GM23338 (cell line): ENCODE results near the gene MIPEP. TPM values are rescaled to one million over a fixed set of nuclear protein-coding genes. Genes with fewer than 3 reads are reported as not detected.

Source experiments
- ATAC-seq: fragments of 200-7000 bp; cut with Tn5 transposase; 3 replicates; pipeline ENCODE4 v1.9.1; 2020
- DNase-seq: peaks from one replicate; pipeline ENCODE4 v3.0.0-alpha.2; 2015; ENCODE audit warnings: low spot score
- H2AFZ ChIP-seq: fragments of 200-600 bp; sonication (generic); 2 replicates; pipeline ENCODE4 v1.8.0; 2016; ENCODE audit warnings: antibody characterized with exemption, mild to moderate bottlenecking, moderate library complexity
- H3F3A ChIP-seq: fragments of 200-600 bp; sonication (generic); replicated peaks from 2 replicates; pipeline ENCODE4 v1.8.0; 2017; ENCODE audit warnings: antibody characterized with exemption, mixed run types, low read depth
- H3K27ac ChIP-seq: fragments of 200-600 bp; sonication (generic); 2 replicates; pipeline ENCODE4 v1.6.1; 2016; ENCODE audit warnings: low read depth
- H3K27me3 ChIP-seq: fragments of 200-600 bp; sonication (generic); 2 replicates; pipeline ENCODE4 v1.8.0; 2016; ENCODE audit warnings: mild to moderate bottlenecking, mixed run types, moderate library complexity; ENCODE audit not compliant: insufficient read depth
- H3K36me3 ChIP-seq: fragments of 200-600 bp; sonication (generic); 2 replicates; pipeline ENCODE4 v1.8.0; 2016; ENCODE audit warnings: mild to moderate bottlenecking; ENCODE audit not compliant: insufficient read depth
- H3K4me1 ChIP-seq: fragments of 200-600 bp; sonication (generic); 2 replicates; pipeline ENCODE4 v1.8.0; 2016; ENCODE audit warnings: mild to moderate bottlenecking, moderate library complexity; ENCODE audit not compliant: insufficient read depth
- H3K4me2 ChIP-seq: fragments of 200-600 bp; sonication (generic); 2 replicates; pipeline ENCODE4 v1.7.1; 2017; ENCODE audit warnings: mixed run types
- H3K4me3 ChIP-seq: fragments of 200-600 bp; sonication (generic); 2 replicates; pipeline ENCODE4 v1.6.1; 2016; ENCODE audit warnings: mixed run types
- H3K79me2 ChIP-seq: fragments of 200-600 bp; sonication (generic); replicated peaks from 2 replicates; pipeline ENCODE4 v1.8.0; 2017; ENCODE audit warnings: mild to moderate bottlenecking; ENCODE audit not compliant: insufficient read depth
- H3K9me2 ChIP-seq: fragments of 200-600 bp; sonication (generic); 2 replicates; pipeline ENCODE4 v1.8.0; 2017; ENCODE audit not compliant: insufficient read depth
- H4K20me1 ChIP-seq: fragments of 200-600 bp; sonication (generic); replicated peaks from 2 replicates; pipeline ENCODE4 v1.8.0; 2017; ENCODE audit warnings: mild to moderate bottlenecking; ENCODE audit not compliant: insufficient read depth
- H3K27ac Mint-ChIP-seq: 2 replicates; pipeline ENCODE4 v1.8.0; 2020; ENCODE audit warnings: inconsistent platforms, mild to moderate bottlenecking, moderate library complexity, mixed read lengths
- H3K27me3 Mint-ChIP-seq: 3 replicates; pipeline ENCODE4 v1.8.0; 2022; ENCODE audit warnings: low read depth, mild to moderate bottlenecking, moderate library complexity, mixed read lengths, inconsistent platforms; ENCODE audit not compliant: insufficient read depth, poor library complexity
- H3K36me3 Mint-ChIP-seq: 3 replicates; pipeline ENCODE4 v1.8.0; 2021; ENCODE audit warnings: low read depth, mild to moderate bottlenecking, inconsistent platforms, moderate library complexity, mixed read lengths
- H3K4me1 Mint-ChIP-seq: 3 replicates; pipeline ENCODE4 v1.8.0; 2020; ENCODE audit warnings: mild to moderate bottlenecking, inconsistent platforms, mixed read lengths
- H3K4me3 Mint-ChIP-seq: 3 replicates; pipeline ENCODE4 v1.8.0; 2021; ENCODE audit warnings: moderate library complexity, mild to moderate bottlenecking, inconsistent platforms, mixed read lengths
- H3K9me3 Mint-ChIP-seq: 3 replicates; pipeline ENCODE4 v1.8.0; 2020; ENCODE audit warnings: moderate library complexity, mild to moderate bottlenecking, inconsistent platforms, mixed read lengths
- CREB1 ChIP-seq: fragments of 250-450 bp; sonication (Bioruptor Pico); IDR thresholded peaks from 2 replicates; pipeline ENCODE4 v1.5.0; 2020; ENCODE audit warnings: low read depth, mild to moderate bottlenecking, moderate library complexity
- CTCF ChIP-seq, 2 experiments: fragments of 200-600 bp in 1 of 2; sonication (generic) in 1 of 2; conservative IDR thresholded peaks; 2 replicates each; pipeline versions ENCODE4 v1.5.1 to v1.6.1; 2016 to 2017; ENCODE audit warnings: antibody characterized with exemption in 2 of 2, low read depth in 2 of 2, mild to moderate bottlenecking in 2 of 2, moderate library complexity in 1 of 2
- ETS1 ChIP-seq: IDR thresholded peaks from 2 replicates; pipeline ENCODE4 v1.6.1; 2016; ENCODE audit warnings: antibody characterized with exemption
- JUNB ChIP-seq: IDR thresholded peaks from one replicate; pipeline ENCODE4 v1.6.1; 2016; ENCODE audit warnings: antibody characterized with exemption; ENCODE audit not compliant: unreplicated experiment
- ZNF114 ChIP-seq: fragments of 250-450 bp; sonication (Bioruptor Pico); IDR thresholded peaks from 2 replicates; pipeline ENCODE4 v1.5.0; 2020; ENCODE audit warnings: mild to moderate bottlenecking, moderate library complexity
- ZNF462 ChIP-seq: fragments of 250-450 bp; sonication (Bioruptor Pico); IDR thresholded peaks from 2 replicates; pipeline ENCODE4 v1.5.0; 2020; ENCODE audit warnings: mild to moderate bottlenecking, moderate library complexity
- polyA plus RNA-seq: library from polyadenylated mRNA; unstranded; fragments of >200 nt; fragmentation: Nextera tagmentation; extraction: Ambion mirVana; gene quantifications from 2 replicates; pipeline ENCODE4 v1.2.1, GENCODE V29; 2016
- total RNA-seq: library from RNA; depleted of rRNA; stranded (reverse); fragments of >200 nt; shearing (Covaris generic); gene quantifications from 2 replicates; pipeline ENCODE4 v1.2.3, GENCODE V29; 2014

Gene MIPEP
- total and polyA plus RNA-seq, 2 experiments from 2014 or later, result 20.8 to 22.5 TPM

- no peak for TF ChIP-seq ZNF462
Observed at GRCh38 chr13:23793711-23794110, 95.5 kb downstream of the MIPEP start (continued).

GRCh38 chr13:23792680-23793079, 96.5 kb downstream of the MIPEP start:
- Histone ChIP-seq H2AFZ (no peak overlapping the region), H3K4me1 (peaks cover 14% of the 10 kb centered on the region)

More at GRCh38 chr13:23792680-23793079, 96.5 kb downstream of the MIPEP start:
- H3F3A ChIP-seq, result no peaks in the 10 kb centered on the region
- ATAC-seq (no peak), DNase-seq (no peak)
- H4K20me1 ChIP-seq, result no peaks in the 10 kb centered on the region
- H3K4me3 ChIP-seq, result no peak overlapping the region
- no peak overlapping the region for H3K4me2 ChIP-seq
- peaks cover 3% of the 10 kb centered on the region for H3K9me2 ChIP-seq
- TF ChIP-seq ZNF114 (no peak), ETS1 (no peak), CREB1 (CRISPR knock-in tag) (no peak), JUNB (no peak), CTCF (conservative IDR thresholded peaks at IDR 0.05; ENCODE audit: low read depth in 2 of 2) (no peak)
- H3K9me3 Mint-ChIP-seq, result peaks cover 7% of the 10 kb centered on the region
- H3K36me3 ChIP-seq, result no peaks in the 10 kb centered on the region
- peaks cover 11% of the 10 kb centered on the region for H3K36me3 Mint-ChIP-seq
- H3K4me3 Mint-ChIP-seq, result no peak overlapping the region
- H3K27ac ChIP-seq, result no peak overlapping the region
- peaks cover 11% of the 10 kb centered on the region for H3K4me1 Mint-ChIP-seq
- H3K27ac Mint-ChIP-seq, result no peak overlapping the region
- no peaks in the 10 kb centered on the region for H3K27me3 ChIP-seq
- no peaks in the 10 kb centered on the region for H3K79me2 ChIP-seq
- no peaks in the 10 kb centered on the region for H3K27me3 Mint-ChIP-seq
